ENCODE measurements around the gene SLC25A45. TPM values are rescaled to one million over a fixed set of nuclear protein-coding genes. Genes with fewer than 3 reads are reported as not detected.
A peak's percentile ranks its signal among the peaks of the same experiment; 100 is the strongest.

Gene SLC25A45
- total and polyA plus RNA-seq, 2 of the 4 experiments (the other 2 are of a cell fraction), result 0.72 to 1.2 TPM

DNA sequence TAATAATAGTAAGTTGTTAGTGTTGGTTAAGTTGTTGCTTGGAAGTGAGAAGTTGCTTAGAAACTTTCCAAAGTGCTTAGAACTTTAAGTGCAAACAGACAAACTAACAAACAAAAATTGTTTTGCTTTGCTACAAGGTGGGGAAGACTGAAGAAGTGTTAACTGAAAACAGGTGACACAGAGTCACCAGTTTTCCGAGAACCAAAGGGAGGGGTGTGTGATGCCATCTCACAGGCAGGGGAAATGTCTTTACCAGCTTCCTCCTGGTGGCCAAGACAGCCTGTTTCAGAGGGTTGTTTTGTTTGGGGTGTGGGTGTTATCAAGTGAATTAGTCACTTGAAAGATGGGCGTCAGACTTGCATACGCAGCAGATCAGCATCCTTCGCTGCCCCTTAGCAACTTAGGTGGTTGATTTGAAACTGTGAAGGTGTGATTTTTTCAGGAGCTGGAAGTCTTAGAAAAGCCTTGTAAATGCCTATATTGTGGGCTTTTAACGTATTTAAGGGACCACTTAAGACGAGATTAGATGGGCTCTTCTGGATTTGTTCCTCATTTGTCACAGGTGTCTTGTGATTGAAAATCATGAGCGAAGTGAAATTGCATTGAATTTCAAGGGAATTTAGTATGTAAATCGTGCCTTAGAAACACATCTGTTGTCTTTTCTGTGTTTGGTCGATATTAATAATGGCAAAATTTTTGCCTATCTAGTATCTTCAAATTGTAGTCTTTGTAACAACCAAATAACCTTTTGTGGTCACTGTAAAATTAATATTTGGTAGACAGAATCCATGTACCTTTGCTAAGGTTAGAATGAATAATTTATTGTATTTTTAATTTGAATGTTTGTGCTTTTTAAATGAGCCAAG lies 42.9 kb upstream of the SLC25A45 start:
- intact Hi-C loops (cut with micrococcal nuclease), result no loop called here
- dilution Hi-C loops (cut with HindIII; ENCODE audit: low sequenced_read_pairs, unreplicated experiment), result no loop called here
- TSS peak; percentile 3 for BruUV-seq (replicated peaks)
- H3K4me3 ChIP-seq (ENCODE audit: insufficient read depth, low read depth, low read length), result peak overlapping the region; percentile 92
- no peak overlapping the region for H2AK5ac ChIP-seq (ENCODE audit: low read depth, low read length)
- peaks cover 41% of the 10 kb centered on the region for H3K36me3 ChIP-seq (ENCODE audit: control insufficient read depth, insufficient read depth, low read length)
- ChIA-PET CTCF (no interaction called here), POLR2A (ENCODE audit: unreplicated experiment) (interaction anchor here (0.5 to 6.3 kb wide), 6 partner anchors 53 to 83 kb away, joined by 3 to 125 read pairs (median 39); partner anchors contain the start of gene MALAT1)
- in situ Hi-C loops (cut with MboI; ENCODE audit: low sequenced_read_pairs), result no loop called here
- ATAC-seq (ENCODE audit: low read depth), result no peak
- no peak overlapping the region for H2BK15ac ChIP-seq (ENCODE audit: low read depth, low read length)
- peak overlapping the region; percentile 9; the same call in 1 of the 2 replicates for H3K4ac ChIP-seq (ENCODE audit: low read depth, low read length)
- peak overlapping the region; percentile 35 for H3K18ac ChIP-seq (ENCODE audit: low read depth, low read length)
- DNase-seq, result peak; percentile 78
- H4K8ac ChIP-seq (ENCODE audit: low read depth in 2 of 2, low read length in 2 of 2), result peak overlapping the region in 1 of 2 experiments; percentile 25; a peak in 1 of 4 replicates
- H2BK120ac ChIP-seq (ENCODE audit: low read depth, low read length), result no peak overlapping the region
- peaks cover 82% of the 10 kb centered on the region for H4K20me1 ChIP-seq (ENCODE audit: insufficient read depth, low read length)
- H2BK20ac ChIP-seq (ENCODE audit: low read depth, low read length), result no peak overlapping the region
- no peaks in the 10 kb centered on the region for H3K9me3 ChIP-seq (ENCODE audit: control insufficient read depth, insufficient read depth, low read length)
- H3K27ac ChIP-seq (ENCODE audit: insufficient read depth, low read length), result peak overlapping the region; percentile 97
- peak overlapping the region; percentile 31 for H2AK9ac ChIP-seq (replicated peaks; ENCODE audit: low read depth, low read length, poor library complexity)
- 0 out of 2 replicates have a peak overlapping the region, but pooled peaks have one; percentile 14 for H4K91ac ChIP-seq (ENCODE audit: insufficient read depth, low read depth, low read length)
- peak overlapping the region; percentile 42 for H2BK5ac ChIP-seq (ENCODE audit: low read depth, low read length, poor library complexity, severe bottlenecking)
- H3K27me3 ChIP-seq (ENCODE audit: control insufficient read depth, insufficient read depth, low read length), result no peaks in the 10 kb centered on the region
- H3K14ac ChIP-seq (replicated peaks; ENCODE audit: low read depth, low read length), result peak overlapping the region; percentile 95
- H3K9ac ChIP-seq (ENCODE audit: low read depth, low read length), result peak overlapping the region; percentile 97
- H3K56ac ChIP-seq (ENCODE audit: extremely low read depth, insufficient read depth, low read length), result peak overlapping the region; percentile 85
- H3K79me1 ChIP-seq (ENCODE audit: low read depth in 1 of 2, low read length in 2 of 2), result peaks cover 0 to 32% of the 10 kb centered on the region in 2 experiments; a peak in 2 of 4 replicates
- H3K4me2 ChIP-seq (ENCODE audit: low read depth, low read length), result peak overlapping the region; percentile 80
- peak overlapping the region; percentile 99 for H3K23ac ChIP-seq (ENCODE audit: low read depth, low read length)
- no peaks in the 10 kb centered on the region; the same call in 1 of the 2 replicates for H3K9me1 ChIP-seq (ENCODE audit: insufficient read depth, low read length)
- H4K5ac ChIP-seq (ENCODE audit: low read depth, low read length), result no peak overlapping the region
- H2AFZ ChIP-seq (replicated peaks; ENCODE audit: low read length, poor library complexity), result no peak overlapping the region
- H3K4me1 ChIP-seq (ENCODE audit: control insufficient read depth, insufficient read depth, low read length), result peaks cover 2% of the 10 kb centered on the region
- 6% methylated on average over 6 of the region's 9 CpGs; no CpG with 5 or more reads in 1 of the 2 experiments for WGBS, 2 experiments (ENCODE audit: extremely low coverage in 2 of 2, insufficient read length in 1 of 2)
- no peak for TF ChIP-seq MXI1 (IDR thresholded peaks at IDR 0.05; ENCODE audit: borderline replicate concordance, low read depth, low read length)
- TF ChIP-seq RFX5 (IDR thresholded peaks at IDR 0.05; ENCODE audit: low read depth, low read length), result no peak
- no peak for TF ChIP-seq RAD21 (IDR thresholded peaks at IDR 0.05; ENCODE audit: low read length)
- TF ChIP-seq NFE2L2 (IDR thresholded peaks at IDR 0.05; ENCODE audit: low read depth, low read length), result peak; percentile 21
- no peak for TF ChIP-seq BHLHE40 (IDR thresholded peaks at IDR 0.05; ENCODE audit: low read depth, low read length)
- TF ChIP-seq SMC3 (IDR thresholded peaks at IDR 0.05; ENCODE audit: low read depth, low read length), result no peak
- no peak for TF ChIP-seq MAZ (IDR thresholded peaks at IDR 0.05; ENCODE audit: borderline replicate concordance, low read depth, low read length)
- TF ChIP-seq CEBPB (IDR thresholded peaks at IDR 0.05; ENCODE audit: low read depth, low read length), result no peak
- peak; percentile 47; the same call in 1 of the 2 replicates for TF ChIP-seq MAFK (IDR thresholded peaks at IDR 0.05; ENCODE audit: low read depth, low read length)
- TF ChIP-seq, protein P1, sequence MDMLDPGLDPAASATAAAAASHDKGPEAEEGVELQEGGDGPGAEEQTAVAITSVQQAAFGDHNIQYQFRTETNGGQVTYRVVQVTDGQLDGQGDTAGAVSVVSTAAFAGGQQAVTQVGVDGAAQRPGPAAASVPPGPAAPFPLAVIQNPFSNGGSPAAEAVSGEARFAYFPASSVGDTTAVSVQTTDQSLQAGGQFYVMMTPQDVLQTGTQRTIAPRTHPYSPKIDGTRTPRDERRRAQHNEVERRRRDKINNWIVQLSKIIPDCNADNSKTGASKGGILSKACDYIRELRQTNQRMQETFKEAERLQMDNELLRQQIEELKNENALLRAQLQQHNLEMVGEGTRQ (IDR thresholded peaks at IDR 0.05; ENCODE audit: low read depth, low read length), result no peak
- TF ChIP-seq, protein P2, sequence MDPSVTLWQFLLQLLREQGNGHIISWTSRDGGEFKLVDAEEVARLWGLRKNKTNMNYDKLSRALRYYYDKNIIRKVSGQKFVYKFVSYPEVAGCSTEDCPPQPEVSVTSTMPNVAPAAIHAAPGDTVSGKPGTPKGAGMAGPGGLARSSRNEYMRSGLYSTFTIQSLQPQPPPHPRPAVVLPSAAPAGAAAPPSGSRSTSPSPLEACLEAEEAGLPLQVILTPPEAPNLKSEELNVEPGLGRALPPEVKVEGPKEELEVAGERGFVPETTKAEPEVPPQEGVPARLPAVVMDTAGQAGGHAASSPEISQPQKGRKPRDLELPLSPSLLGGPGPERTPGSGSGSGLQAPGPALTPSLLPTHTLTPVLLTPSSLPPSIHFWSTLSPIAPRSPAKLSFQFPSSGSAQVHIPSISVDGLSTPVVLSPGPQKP (IDR thresholded peaks at IDR 0.05; ENCODE audit: borderline replicate concordance, low read depth, low read length), result no peak
- no peak for TF ChIP-seq FOS (IDR thresholded peaks at IDR 0.05; ENCODE audit: low read depth, low read length)
- TF ChIP-seq POLR2A (IDR thresholded peaks at IDR 0.05; ENCODE audit: low read depth, low read length), result peak; percentile 49; the same call in 1 of the 2 replicates
- TF ChIP-seq, protein P3, sequence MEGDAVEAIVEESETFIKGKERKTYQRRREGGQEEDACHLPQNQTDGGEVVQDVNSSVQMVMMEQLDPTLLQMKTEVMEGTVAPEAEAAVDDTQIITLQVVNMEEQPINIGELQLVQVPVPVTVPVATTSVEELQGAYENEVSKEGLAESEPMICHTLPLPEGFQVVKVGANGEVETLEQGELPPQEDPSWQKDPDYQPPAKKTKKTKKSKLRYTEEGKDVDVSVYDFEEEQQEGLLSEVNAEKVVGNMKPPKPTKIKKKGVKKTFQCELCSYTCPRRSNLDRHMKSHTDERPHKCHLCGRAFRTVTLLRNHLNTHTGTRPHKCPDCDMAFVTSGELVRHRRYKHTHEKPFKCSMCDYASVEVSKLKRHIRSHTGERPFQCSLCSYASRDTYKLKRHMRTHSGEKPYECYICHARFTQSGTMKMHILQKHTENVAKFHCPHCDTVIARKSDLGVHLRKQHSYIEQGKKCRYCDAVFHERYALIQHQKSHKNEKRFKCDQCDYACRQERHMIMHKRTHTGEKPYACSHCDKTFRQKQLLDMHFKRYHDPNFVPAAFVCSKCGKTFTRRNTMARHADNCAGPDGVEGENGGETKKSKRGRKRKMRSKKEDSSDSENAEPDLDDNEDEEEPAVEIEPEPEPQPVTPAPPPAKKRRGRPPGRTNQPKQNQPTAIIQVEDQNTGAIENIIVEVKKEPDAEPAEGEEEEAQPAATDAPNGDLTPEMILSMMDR (conservative IDR thresholded peaks at IDR 0.05; ENCODE audit: low read depth, low read length), result no peak
